WERI-Rb-1 (cell line): Measurements from ENCODE around the gene ZNF385D.

Source experiments
- DNase-seq: peaks from one replicate; pipeline ENCODE4 v3.0.0-alpha.2; 2020
- H3K27ac ChIP-seq: fragments of 250-450 bp; sonication (Bioruptor Pico); 2 replicates; pipeline ENCODE4 v1.5.1; 2020; ENCODE audit warnings: mild to moderate bottlenecking, moderate library complexity
- H3K27me3 ChIP-seq: fragments of 250-450 bp; sonication (Bioruptor Pico); 2 replicates; pipeline ENCODE4 v1.5.1; 2021; ENCODE audit warnings: mild to moderate bottlenecking, low read depth, moderate library complexity; ENCODE audit not compliant: insufficient read depth, severe bottlenecking
- H3K36me3 ChIP-seq: fragments of 250-450 bp; sonication (Bioruptor Pico); 2 replicates; pipeline ENCODE4 v1.5.1; 2020; ENCODE audit warnings: mild to moderate bottlenecking, moderate library complexity
- H3K4me3 ChIP-seq: 2 replicates; pipeline ENCODE4 v1.5.1; 2011; ENCODE audit warnings: low read depth, mild to moderate bottlenecking, control low read depth, low read length
- H3K9me3 ChIP-seq: fragments of 250-450 bp; sonication (Bioruptor Pico); 2 replicates; pipeline ENCODE4 v1.5.1; 2021; ENCODE audit warnings: mild to moderate bottlenecking, moderate library complexity; ENCODE audit not compliant: severe bottlenecking
- CTCF ChIP-seq: IDR thresholded peaks from 2 replicates; pipeline ENCODE4 v1.5.1; 2011; ENCODE audit warnings: low read depth, mild to moderate bottlenecking, control low read depth, inconsistent platforms, low read length

ZNF385D gene

GRCh38 chr3:21446945-21447475 is 304.0 kb downstream of the ZNF385D start:
- Histone ChIP-seq H3K27me3 (no peaks in the 10 kb centered on the region), H3K36me3 (no peaks in the 10 kb centered on the region), H3K4me3 (no peak overlapping the region), H3K27ac (no peak overlapping the region), H3K9me3 (no peaks in the 10 kb centered on the region)
- no peak for TF ChIP-seq CTCF
- no peak for DNase-seq

GRCh38 chr3:21446027-21446426 is 305.0 kb downstream of the ZNF385D start:
- H3K4me3 ChIP-seq: no peak overlapping the region
- H3K9me3 ChIP-seq: no peaks in the 10 kb centered on the region
- no peaks in the 10 kb centered on the region for H3K27me3 ChIP-seq
- no peak for DNase-seq
- no peaks in the 10 kb centered on the region for H3K36me3 ChIP-seq
- TF ChIP-seq CTCF: no peak
- H3K27ac ChIP-seq: no peak overlapping the region

- Histone ChIP-seq H3K27ac (no peak overlapping the region), H3K36me3 (no peaks in the 10 kb centered on the region), H3K27me3 (no peaks in the 10 kb centered on the region), H3K4me3 (no peak overlapping the region), H3K9me3 (no peaks in the 10 kb centered on the region)
- TF ChIP-seq CTCF: no peak
- no peak for DNase-seq
These were observed 309.2 kb downstream of the ZNF385D start for GRCh38 chr3:21441821-21442220.

GRCh38 chr3:21436835-21437234 is 314.2 kb downstream of the ZNF385D start:
- TF ChIP-seq CTCF: no peak
- H3K4me3 ChIP-seq: no peak overlapping the region
- H3K27ac ChIP-seq: no peak overlapping the region
- no peaks in the 10 kb centered on the region for H3K36me3 ChIP-seq
- no peak for DNase-seq
- no peaks in the 10 kb centered on the region for H3K9me3 ChIP-seq
- H3K27me3 ChIP-seq: no peaks in the 10 kb centered on the region

- H3K36me3 ChIP-seq: no peaks in the 10 kb centered on the region
- no peak overlapping the region for H3K4me3 ChIP-seq
- no peaks in the 10 kb centered on the region for H3K27me3 ChIP-seq
- no peaks in the 10 kb centered on the region for H3K9me3 ChIP-seq
- no peak for DNase-seq
- no peak for TF ChIP-seq CTCF
- no peak overlapping the region for H3K27ac ChIP-seq
These were observed 315.1 kb downstream of the ZNF385D start for GRCh38 chr3:21435871-21436270.

- no peaks in the 10 kb centered on the region for H3K9me3 ChIP-seq
These were observed 316.7 kb downstream of the ZNF385D start for GRCh38 chr3:21434310-21434709.

More at GRCh38 chr3:21434310-21434709, 316.7 kb downstream of the ZNF385D start:
- Histone ChIP-seq H3K27me3 (no peaks in the 10 kb centered on the region), H3K36me3 (no peaks in the 10 kb centered on the region), H3K4me3 (no peak overlapping the region), H3K27ac (no peak overlapping the region)
- no peak for TF ChIP-seq CTCF
- no peak for DNase-seq
